ENCODE data around the gene TAOK2.

GRCh38 chr16:29947897-29948296 is 25.8 kb upstream of the TAOK2 start:
- no peak for TF ChIP-seq POLR2A (IDR thresholded peaks at IDR 0.05)
- no peak for TF ChIP-seq CTCF (IDR thresholded peaks at IDR 0.05)

All from uterus (tissue), 2 donors.